OCI-LY1 (cell line): Measurements from ENCODE around the gene PTPN18.

Experiments used
- H2AFZ ChIP-seq: fragments of 200-600 bp; sonication (generic), shearing (Covaris generic); 2 replicates; pipeline ENCODE4 v1.6.0; 2014; ENCODE audit warnings: antibody characterized with exemption, mild to moderate bottlenecking, low read length
- H3F3A ChIP-seq: fragments of 200-600 bp; sonication (generic), shearing (Covaris generic); 2 replicates; pipeline ENCODE4 v1.6.0; 2014; ENCODE audit warnings: mild to moderate bottlenecking, antibody characterized with exemption, low read length, moderate library complexity; ENCODE audit not compliant: insufficient read depth
- H3K27ac ChIP-seq: fragments of 200-600 bp; sonication (generic); 2 replicates; pipeline ENCODE4 v1.5.1; 2014; ENCODE audit warnings: low read length, mixed run types, mild to moderate bottlenecking, low read depth; ENCODE audit not compliant: poor library complexity, severe bottlenecking
- H3K27me3 ChIP-seq: fragments of 200-600 bp; sonication (generic); 2 replicates; pipeline ENCODE4 v1.6.0; 2014; ENCODE audit warnings: antibody characterized with exemption, mild to moderate bottlenecking, low read length, moderate library complexity; ENCODE audit not compliant: insufficient read depth
- H3K36me3 ChIP-seq: fragments of 200-600 bp; sonication (generic); 2 replicates; pipeline ENCODE4 v1.6.1; 2014; ENCODE audit warnings: mild to moderate bottlenecking, antibody characterized with exemption, low read length, moderate library complexity, mixed read lengths; ENCODE audit not compliant: insufficient read depth
- H3K4me1 ChIP-seq: fragments of 200-600 bp; sonication (generic); 2 replicates; pipeline ENCODE4 v1.5.1; 2014; ENCODE audit warnings: mild to moderate bottlenecking, low read length, moderate library complexity; ENCODE audit not compliant: insufficient read depth, severe bottlenecking
- H3K4me2 ChIP-seq: fragments of 200-600 bp; sonication (generic), shearing (Covaris generic); 2 replicates; pipeline ENCODE4 v1.6.1; 2014; ENCODE audit warnings: low read length
- H3K4me3 ChIP-seq: fragments of 200-600 bp; sonication (generic); 2 replicates; pipeline ENCODE4 v1.5.1; 2014; ENCODE audit warnings: low read length, low read depth, mild to moderate bottlenecking, mixed read lengths; ENCODE audit not compliant: poor library complexity, severe bottlenecking
- H3K79me2 ChIP-seq: fragments of 200-600 bp; shearing (Covaris generic); 2 replicates; pipeline ENCODE4 v1.6.1; 2016; ENCODE audit warnings: mixed run types, low read length, mixed read lengths; ENCODE audit not compliant: insufficient read depth
- H3K9ac ChIP-seq: fragments of 200-600 bp; sonication (generic), shearing (Covaris generic); 2 replicates; pipeline ENCODE4 v1.6.1; 2014; ENCODE audit warnings: mild to moderate bottlenecking, low read length, mixed read lengths
- H3K9me2 ChIP-seq: fragments of 200-600 bp; sonication (generic), shearing (Covaris generic); 2 replicates; pipeline ENCODE4 v1.6.1; 2014; ENCODE audit warnings: low read depth, mild to moderate bottlenecking, low read length, mixed read lengths
- H3K9me3 ChIP-seq: fragments of 200-600 bp; shearing (Covaris generic); 2 replicates; pipeline ENCODE4 v1.6.1; 2014; ENCODE audit warnings: low read length, mixed read lengths
- H4K20me1 ChIP-seq: fragments of 200-600 bp; sonication (generic), shearing (Covaris generic); 2 replicates; pipeline ENCODE4 v1.6.0; 2016; ENCODE audit warnings: mild to moderate bottlenecking, low read length; ENCODE audit not compliant: insufficient read depth
- EZH2 ChIP-seq: fragments of 200-600 bp; sonication (generic), shearing (Covaris generic); IDR thresholded peaks from 2 replicates; pipeline ENCODE4 v1.8.0; 2017; ENCODE audit warnings: borderline replicate concordance, mixed run types, mild to moderate bottlenecking, antibody characterized with exemption, low read length, moderate library complexity, mixed read lengths
- TF ChIP-seq, protein P1 (sequence below): fragments of 200-600 bp; sonication (generic), shearing (Covaris generic); IDR thresholded peaks from 2 replicates; pipeline ENCODE4 v1.5.1; 2017; ENCODE audit warnings: mild to moderate bottlenecking, antibody characterized with exemption, low read length, moderate library complexity, mixed read lengths

PTPN18 gene

DNA sequence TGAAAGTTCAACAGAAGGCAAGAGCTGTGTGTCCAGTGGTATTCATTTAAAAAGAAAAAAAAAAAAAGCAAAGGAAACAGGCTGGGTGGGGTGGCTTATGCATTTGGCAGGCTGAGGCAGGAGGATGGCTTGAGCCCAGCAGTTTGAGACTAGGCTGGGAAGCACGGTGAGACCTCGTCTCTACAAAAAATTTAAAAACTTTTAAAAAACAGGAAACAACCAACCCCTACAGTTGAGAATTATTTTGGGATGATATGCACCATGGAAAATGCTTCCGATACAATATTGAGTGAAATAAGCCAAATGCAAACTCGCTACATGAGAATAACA is 31.2 kb downstream of the PTPN18 start:
- Histone ChIP-seq H3K9ac (peak overlapping the region; percentile 78), H2AFZ (no peak overlapping the region), H3K36me3 (peaks cover 15% of the 10 kb centered on the region), H3F3A (0 out of 2 replicates have a peak, but pooled peaks cover 6% of the 10 kb centered on the region), H3K9me2 (no peaks in the 10 kb centered on the region), H3K27me3 (no peaks in the 10 kb centered on the region), H3K79me2 (no peaks in the 10 kb centered on the region), H3K4me2 (peak overlapping the region; percentile 69), H3K9me3 (no peaks in the 10 kb centered on the region), H4K20me1 (no peaks in the 10 kb centered on the region), H3K4me1 (peaks cover 79% of the 10 kb centered on the region), H3K27ac (peak overlapping the region; percentile 100), H3K4me3 (peak overlapping the region; percentile 39)
- TF ChIP-seq, protein P1, sequence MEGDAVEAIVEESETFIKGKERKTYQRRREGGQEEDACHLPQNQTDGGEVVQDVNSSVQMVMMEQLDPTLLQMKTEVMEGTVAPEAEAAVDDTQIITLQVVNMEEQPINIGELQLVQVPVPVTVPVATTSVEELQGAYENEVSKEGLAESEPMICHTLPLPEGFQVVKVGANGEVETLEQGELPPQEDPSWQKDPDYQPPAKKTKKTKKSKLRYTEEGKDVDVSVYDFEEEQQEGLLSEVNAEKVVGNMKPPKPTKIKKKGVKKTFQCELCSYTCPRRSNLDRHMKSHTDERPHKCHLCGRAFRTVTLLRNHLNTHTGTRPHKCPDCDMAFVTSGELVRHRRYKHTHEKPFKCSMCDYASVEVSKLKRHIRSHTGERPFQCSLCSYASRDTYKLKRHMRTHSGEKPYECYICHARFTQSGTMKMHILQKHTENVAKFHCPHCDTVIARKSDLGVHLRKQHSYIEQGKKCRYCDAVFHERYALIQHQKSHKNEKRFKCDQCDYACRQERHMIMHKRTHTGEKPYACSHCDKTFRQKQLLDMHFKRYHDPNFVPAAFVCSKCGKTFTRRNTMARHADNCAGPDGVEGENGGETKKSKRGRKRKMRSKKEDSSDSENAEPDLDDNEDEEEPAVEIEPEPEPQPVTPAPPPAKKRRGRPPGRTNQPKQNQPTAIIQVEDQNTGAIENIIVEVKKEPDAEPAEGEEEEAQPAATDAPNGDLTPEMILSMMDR, result no peak
- TF ChIP-seq EZH2, result no peak

DNA sequence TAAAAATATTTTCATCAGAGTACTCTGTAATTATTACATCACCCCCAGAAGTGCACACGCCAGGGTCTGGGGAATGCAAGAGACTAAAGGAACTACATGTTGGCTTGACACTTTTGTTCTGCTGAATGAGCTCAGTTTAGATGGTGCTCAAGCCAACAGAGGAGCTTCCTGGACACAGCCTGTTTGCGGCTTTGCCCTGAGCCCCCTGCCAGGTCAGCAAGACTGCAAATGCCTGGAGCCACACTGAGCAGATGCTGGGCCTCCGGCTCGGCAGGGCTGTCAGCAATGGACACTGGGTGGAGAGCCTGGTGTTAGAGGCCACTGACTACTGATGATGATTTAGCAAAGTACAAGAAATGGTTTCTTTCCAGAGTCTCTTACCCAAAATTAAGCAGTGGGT is 31.9 kb downstream of the PTPN18 start:
- H3K36me3 ChIP-seq, result peaks cover 7% of the 10 kb centered on the region
- peak overlapping the region; percentile 100 for H3K27ac ChIP-seq
- no peaks in the 10 kb centered on the region for H3K79me2 ChIP-seq
- no peak overlapping the region for H2AFZ ChIP-seq
- peaks cover 81% of the 10 kb centered on the region for H3K4me1 ChIP-seq
- no peak for TF ChIP-seq EZH2
- TF ChIP-seq, protein P1, result no peak
- no peaks in the 10 kb centered on the region for H4K20me1 ChIP-seq
- H3F3A ChIP-seq, result 0 out of 2 replicates have a peak, but pooled peaks cover 6% of the 10 kb centered on the region
- H3K9ac ChIP-seq, result peak overlapping the region; percentile 78
- H3K27me3 ChIP-seq, result no peaks in the 10 kb centered on the region
- no peaks in the 10 kb centered on the region for H3K9me3 ChIP-seq
- no peaks in the 10 kb centered on the region for H3K9me2 ChIP-seq
- peak overlapping the region; percentile 69 for H3K4me2 ChIP-seq
- peak overlapping the region; percentile 41 for H3K4me3 ChIP-seq

DNA sequence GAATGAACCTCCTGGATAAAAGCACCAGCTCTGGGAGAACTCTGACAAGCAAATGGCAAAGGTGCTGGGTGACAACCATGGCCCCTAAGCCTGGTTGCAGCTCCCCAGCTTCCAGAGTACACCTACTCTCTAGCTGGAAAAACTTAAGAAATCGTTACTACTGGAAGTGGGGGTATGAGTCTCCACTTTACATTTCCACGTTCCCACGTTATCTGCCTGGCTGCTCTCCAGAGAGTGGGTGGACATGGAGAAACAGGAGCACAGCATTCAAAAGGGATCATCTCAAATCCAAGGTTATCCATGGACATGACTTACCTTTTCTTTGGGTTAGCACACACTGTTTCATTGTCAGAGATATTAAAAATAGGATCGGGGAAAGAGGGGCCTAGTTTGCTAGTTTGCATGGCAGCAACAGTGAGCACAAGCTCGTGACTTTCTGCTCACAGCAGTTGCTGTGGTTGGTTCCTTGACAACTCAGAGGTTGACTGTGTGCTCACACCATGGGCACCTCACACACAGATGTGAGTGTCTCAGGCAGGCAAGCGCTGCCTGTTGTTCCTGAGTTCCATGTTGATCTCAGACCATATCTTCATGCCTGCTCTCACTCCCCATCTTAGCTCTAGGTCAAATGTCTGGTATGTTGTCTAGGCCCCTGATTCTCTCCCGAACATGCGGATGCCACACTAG is 32.5 kb downstream of the PTPN18 start:
- Histone ChIP-seq H3K4me2 (peak overlapping the region; percentile 69), H3K9me3 (no peaks in the 10 kb centered on the region), H3K9me2 (no peaks in the 10 kb centered on the region), H3K27ac (peak overlapping the region; percentile 100), H4K20me1 (no peaks in the 10 kb centered on the region), H3K27me3 (no peaks in the 10 kb centered on the region), H3F3A (0 out of 2 replicates have a peak, but pooled peaks cover 6% of the 10 kb centered on the region), H2AFZ (no peak overlapping the region), H3K4me1 (peaks cover 87% of the 10 kb centered on the region), H3K36me3 (0 out of 2 replicates have a peak, but pooled peaks cover 1% of the 10 kb centered on the region), H3K4me3 (peak overlapping the region; percentile 41), H3K9ac (peak overlapping the region; percentile 78), H3K79me2 (no peaks in the 10 kb centered on the region)
- TF ChIP-seq EZH2, result no peak
- TF ChIP-seq, protein P1, result no peak
